Amniotic stem cell (primary cell): Measurements from ENCODE around the gene HOXA10.

Experiments used
- DNase-seq: peaks from one replicate; lab custom pipeline; 2025; lab: John Stamatoyannopoulos, UW

The HOXA10 gene

GRCh38 chr7:27173956-27174873 is at the start of gene HOXA10:
Gene HOXA10 (minus strand): TSS chr7:27174320. CDS start chr7:27174306, 14 bp downstream.
- no peak for DNase-seq

GRCh38 chr7:27221201-27221797 is 47.2 kb upstream of the HOXA10 start:
- no peak for DNase-seq

- no peak for DNase-seq
Measured at GRCh38 chr7:27220440-27220955, 46.4 kb upstream of the HOXA10 start.

- no peak for DNase-seq
Measured at GRCh38 chr7:27219821-27220220, 45.7 kb upstream of the HOXA10 start.

GRCh38 chr7:27217951-27218350 is 43.8 kb upstream of the HOXA10 start:
- DNase-seq = no peak

GRCh38 chr7:27215356-27215755 is 41.2 kb upstream of the HOXA10 start:
- no peak for DNase-seq

GRCh38 chr7:27214239-27214950 is 40.3 kb upstream of the HOXA10 start:
- DNase-seq = no peak

GRCh38 chr7:27213433-27214238 is 39.5 kb upstream of the HOXA10 start:
- DNase-seq = no peak

GRCh38 chr7:27212497-27213432 is 38.6 kb upstream of the HOXA10 start:
- DNase-seq = no peak

GRCh38 chr7:27211764-27212204 is 37.7 kb upstream of the HOXA10 start:
- DNase-seq = no peak

GRCh38 chr7:27211084-27211446 is 36.9 kb upstream of the HOXA10 start:
- no peak for DNase-seq

- DNase-seq = peak; percentile 13
Measured at GRCh38 chr7:27210441-27211083, 36.4 kb upstream of the HOXA10 start.

GRCh38 chr7:27209933-27210440 is 35.9 kb upstream of the HOXA10 start:
- DNase-seq = no peak

- DNase-seq = no peak
Measured at GRCh38 chr7:27208998-27209397, 34.9 kb upstream of the HOXA10 start.

GRCh38 chr7:27207348-27207985 is 33.3 kb upstream of the HOXA10 start:
- no peak for DNase-seq

- DNase-seq = no peak
Measured at GRCh38 chr7:27205325-27206280, 31.5 kb upstream of the HOXA10 start.

GRCh38 chr7:27204851-27205322 is 30.8 kb upstream of the HOXA10 start:
- no peak for DNase-seq
